ENCODE results near the gene ACSF3. TPM values are rescaled to one million over a fixed set of nuclear protein-coding genes. Genes with fewer than 3 reads are reported as not detected.

Gene ACSF3
- polyA plus RNA-seq (2014; cell fraction: cytosol; rRNA removed): 31.4 and 37.9 TPM in 2 replicates
- 39.1 and 47.2 TPM in 2 replicates for polyA plus RNA-seq (2014; cell fraction: nucleus; rRNA removed)

GRCh38 chr16:89093602-89094251 lies at the start of gene ACSF3:
Gene ACSF3 (plus strand): TSS chr16:89093852. CDS start chr16:89100682, 6,830 bp downstream.
- DNase-seq (ENCODE audit: low spot score): peak; percentile 38

GRCh38 chr16:89044418-89045180 lies 49.1 kb upstream of the ACSF3 start:
- no peak for DNase-seq (ENCODE audit: low spot score)

GRCh38 chr16:89045181-89045815 lies 48.4 kb upstream of the ACSF3 start:
- DNase-seq (ENCODE audit: low spot score): no peak

- no peak for DNase-seq (ENCODE audit: low spot score)
These were observed 47.8 kb upstream of the ACSF3 start for GRCh38 chr16:89045881-89046280.

GRCh38 chr16:89046491-89046890 lies 47.2 kb upstream of the ACSF3 start:
- DNase-seq (ENCODE audit: low spot score): no peak

GRCh38 chr16:89047331-89048089 lies 46.1 kb upstream of the ACSF3 start:
- DNase-seq (ENCODE audit: low spot score): no peak

- DNase-seq (ENCODE audit: low spot score): no peak
These were observed 45.4 kb upstream of the ACSF3 start for GRCh38 chr16:89048090-89048725.

GRCh38 chr16:89048871-89049422 lies 44.7 kb upstream of the ACSF3 start:
- no peak for DNase-seq (ENCODE audit: low spot score)

- DNase-seq (ENCODE audit: low spot score): peak; percentile 43
These were observed 44.1 kb upstream of the ACSF3 start for GRCh38 chr16:89049484-89050118.

GRCh38 chr16:89050119-89050867 lies 43.4 kb upstream of the ACSF3 start:
- no peak for DNase-seq (ENCODE audit: low spot score)

GRCh38 chr16:89050868-89051311 lies 42.8 kb upstream of the ACSF3 start:
- no peak for DNase-seq (ENCODE audit: low spot score)

- no peak for DNase-seq (ENCODE audit: low spot score)
These were observed 42.0 kb upstream of the ACSF3 start for GRCh38 chr16:89051521-89052166.

GRCh38 chr16:89052191-89052889 lies 41.3 kb upstream of the ACSF3 start:
- DNase-seq (ENCODE audit: low spot score): no peak

GRCh38 chr16:89052890-89053724 lies 40.5 kb upstream of the ACSF3 start:
- peak; percentile 41 for DNase-seq (ENCODE audit: low spot score)

GRCh38 chr16:89053725-89054029 lies 40.0 kb upstream of the ACSF3 start:
- DNase-seq (ENCODE audit: low spot score): no peak

- DNase-seq (ENCODE audit: low spot score): no peak
These were observed 39.4 kb upstream of the ACSF3 start for GRCh38 chr16:89054261-89054661.

- DNase-seq (ENCODE audit: low spot score): no peak
These were observed 38.9 kb upstream of the ACSF3 start for GRCh38 chr16:89054714-89055113.

GRCh38 chr16:89055313-89055712 lies 38.3 kb upstream of the ACSF3 start:
- no peak for DNase-seq (ENCODE audit: low spot score)

All from SK-N-DZ (cell line).